ENCODE measurements around the gene OPN1MW2. TPM values are rescaled to one million over a fixed set of nuclear protein-coding genes. Genes with fewer than 3 reads are reported as not detected.
"Not testable (repeated sequence)": the region's sequence is repeated elsewhere in the genome, so short reads cannot be mapped to it uniquely, and the experiment has no call there.

OPN1MW2 gene
- total RNA-seq, 2 experiments from 2014 or later = not detected

- H3K36me3 Mint-ChIP-seq (ENCODE audit: low read depth); H3K4me1 Mint-ChIP-seq; DNase-seq; POLR2A ChIA-PET; H3K9me3 Mint-ChIP-seq; H3K27me3 Mint-ChIP-seq; CTCF ChIA-PET; H3K4me3 Mint-ChIP-seq; H3K27ac Mint-ChIP-seq: not testable (repeated sequence)
Measured at GRCh38 chrX:154233620-154234019, 14.1 kb downstream of the OPN1MW2 start.

GRCh38 chrX:154238939-154239559 lies 19.5 kb downstream of the OPN1MW2 start:
- H3K4me3 Mint-ChIP-seq; H3K4me1 Mint-ChIP-seq; POLR2A ChIA-PET; H3K27ac Mint-ChIP-seq; H3K36me3 Mint-ChIP-seq (ENCODE audit: low read depth); H3K9me3 Mint-ChIP-seq; DNase-seq; H3K27me3 Mint-ChIP-seq: not testable (repeated sequence)
- CTCF ChIA-PET = interaction anchor here (0.7 kb wide), 1 partner anchor 199 kb away, joined by 4 read pairs; no protein-coding TSS in a partner anchor

- H3K9me3 Mint-ChIP-seq; H3K27me3 Mint-ChIP-seq; H3K4me3 Mint-ChIP-seq; POLR2A ChIA-PET; H3K36me3 Mint-ChIP-seq (ENCODE audit: low read depth); H3K4me1 Mint-ChIP-seq; CTCF ChIA-PET: not testable (repeated sequence)
- DNase-seq = peak; percentile 3
- H3K27ac Mint-ChIP-seq = peak overlapping the region; percentile 22
Measured at GRCh38 chrX:154239982-154240503, 20.5 kb downstream of the OPN1MW2 start.

GRCh38 chrX:154247377-154248045 lies 28.0 kb downstream of the OPN1MW2 start:
- POLR2A ChIA-PET; H3K4me1 Mint-ChIP-seq; H3K9me3 Mint-ChIP-seq; H3K27me3 Mint-ChIP-seq; H3K4me3 Mint-ChIP-seq; CTCF ChIA-PET; DNase-seq; H3K36me3 Mint-ChIP-seq (ENCODE audit: low read depth): not testable (repeated sequence)
- H3K27ac Mint-ChIP-seq = peak overlapping the region; percentile 62

GRCh38 chrX:154248076-154248475 lies 28.5 kb downstream of the OPN1MW2 start:
- H3K4me1 Mint-ChIP-seq; H3K27ac Mint-ChIP-seq; DNase-seq; H3K27me3 Mint-ChIP-seq; POLR2A ChIA-PET; CTCF ChIA-PET; H3K4me3 Mint-ChIP-seq; H3K36me3 Mint-ChIP-seq (ENCODE audit: low read depth); H3K9me3 Mint-ChIP-seq: not testable (repeated sequence)

GRCh38 chrX:154257282-154257681 lies 37.7 kb downstream of the OPN1MW2 start, which contains the start of gene OPN1MW3:
Gene OPN1MW3, plus strand, starts transcription at chrX:154257582. Its CDS starts 38 bp downstream, at chrX:154257620.
- H3K27me3 Mint-ChIP-seq; CTCF ChIA-PET; H3K4me1 Mint-ChIP-seq; H3K9me3 Mint-ChIP-seq; POLR2A ChIA-PET; H3K36me3 Mint-ChIP-seq (ENCODE audit: low read depth); H3K27ac Mint-ChIP-seq; DNase-seq; H3K4me3 Mint-ChIP-seq: not testable (repeated sequence)

GRCh38 chrX:154258711-154259110 lies 39.2 kb downstream of the OPN1MW2 start:
- H3K27ac Mint-ChIP-seq; H3K4me3 Mint-ChIP-seq; CTCF ChIA-PET; DNase-seq; POLR2A ChIA-PET; H3K9me3 Mint-ChIP-seq; H3K27me3 Mint-ChIP-seq; H3K36me3 Mint-ChIP-seq (ENCODE audit: low read depth); H3K4me1 Mint-ChIP-seq: not testable (repeated sequence)

- H3K4me1 Mint-ChIP-seq; H3K36me3 Mint-ChIP-seq (ENCODE audit: low read depth); POLR2A ChIA-PET; CTCF ChIA-PET; H3K4me3 Mint-ChIP-seq; H3K9me3 Mint-ChIP-seq; H3K27me3 Mint-ChIP-seq; H3K27ac Mint-ChIP-seq; DNase-seq: not testable (repeated sequence)
Measured at GRCh38 chrX:154263072-154263471, 43.5 kb downstream of the OPN1MW2 start.

GRCh38 chrX:154269245-154269644 lies 49.7 kb downstream of the OPN1MW2 start:
- H3K4me3 Mint-ChIP-seq = not testable (repeated sequence)

More at GRCh38 chrX:154269245-154269644, 49.7 kb downstream of the OPN1MW2 start:
- H3K9me3 Mint-ChIP-seq; POLR2A ChIA-PET; H3K4me1 Mint-ChIP-seq; CTCF ChIA-PET; DNase-seq; H3K36me3 Mint-ChIP-seq (ENCODE audit: low read depth); H3K27ac Mint-ChIP-seq; H3K27me3 Mint-ChIP-seq: not testable (repeated sequence)

Other genes starting within 250 kb of the OPN1MW2 start
- gene HCFC1, start 247.9 kb upstream of the OPN1MW2 start, total RNA-seq = 100 to 1,000 TPM; 116 to 121 TPM
- gene TMEM187, start 247.0 kb upstream of the OPN1MW2 start, total RNA-seq = 1 to 10 TPM; 7.9 to 8.5 TPM
- 100 to 1,000 TPM; 107 to 112 TPM for gene IRAK1, start 199.9 kb upstream of the OPN1MW2 start, total RNA-seq
- 10 to 100 TPM; 64.2 to 72.4 TPM for gene MECP2, start 122.0 kb upstream of the OPN1MW2 start, total RNA-seq
- not detected for gene OPN1LW, start 75.5 kb upstream of the OPN1MW2 start, total RNA-seq
- not detected for gene OPN1MW, start 37.2 kb upstream of the OPN1MW2 start, total RNA-seq
- gene OPN1MW3, start 37.8 kb downstream of the OPN1MW2 start, total RNA-seq = not detected
- gene TEX28, start 75.4 kb downstream of the OPN1MW2 start, total RNA-seq = not detected
- 1 to 10 TPM; 4.2 to 5.2 TPM for gene TKTL1, start 76.0 kb downstream of the OPN1MW2 start, total RNA-seq
- 1,000 to 10,000 TPM; 1,440 to 1,524 TPM for gene FLNA, start 154.9 kb downstream of the OPN1MW2 start, total RNA-seq
- 10 to 100 TPM; 52.1 to 59.9 TPM for gene EMD, start 159.5 kb downstream of the OPN1MW2 start, total RNA-seq
- 1,000 to 10,000 TPM; 1,884 to 2,727 TPM for gene RPL10, start 178.6 kb downstream of the OPN1MW2 start, total RNA-seq
- 10 to 100 TPM; 21.8 to 24.3 TPM for gene DNASE1L1, start 189.5 kb downstream of the OPN1MW2 start, total RNA-seq
- 100 to 1,000 TPM in 1 of 2 experiments, 10 to 100 TPM in 1; 86.6 to 104 TPM for gene TAFAZZIN, start 191.8 kb downstream of the OPN1MW2 start, total RNA-seq
- 10 to 100 TPM; 46.1 to 46.9 TPM for gene ATP6AP1, start 208.9 kb downstream of the OPN1MW2 start, total RNA-seq
- gene GDI1, start 217.4 kb downstream of the OPN1MW2 start, total RNA-seq = 100 to 1,000 TPM; 118 to 123 TPM
- 10 to 100 TPM; 54.3 to 66.9 TPM for gene FAM50A, start 224.4 kb downstream of the OPN1MW2 start, total RNA-seq
- 10 to 100 TPM; 26.2 to 28.3 TPM for gene PLXNA3, start 238.5 kb downstream of the OPN1MW2 start, total RNA-seq

All from activated CD4-positive, alpha-beta T cell treated with anti-CD3 and anti-CD28 coated beads, Interleukin-2, amount 10 ng/mL, durations not matched to agents 7 days and 5 days (primary cell).